Measurements from ENCODE around the gene EFNA5.

The EFNA5 gene

DNA sequence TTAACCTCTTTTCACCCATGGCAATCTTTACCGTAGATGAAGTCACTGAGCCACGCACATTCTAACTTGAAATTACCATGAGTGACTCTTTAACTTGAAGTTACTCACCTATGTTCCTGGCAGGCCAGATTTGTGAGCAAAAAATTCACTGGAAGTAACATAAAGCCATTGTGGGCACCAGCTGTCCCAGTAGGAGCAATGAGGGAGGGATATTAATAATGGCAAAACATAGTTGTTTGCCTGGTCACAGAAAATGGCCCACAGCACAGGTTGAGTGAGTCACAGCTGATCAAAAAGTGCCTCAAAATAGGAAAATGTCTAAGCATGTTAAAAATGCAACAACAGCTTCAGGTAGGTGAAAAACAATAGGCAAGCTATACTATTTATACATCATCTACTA lies 146.6 kb downstream of the EFNA5 start:
- DNase-seq (ENCODE audit: low spot score) = no peak
- in situ Hi-C loops (cut with MboI; ENCODE audit: low pct_unique_long_range_greater_than_20kb, low sequenced_read_pairs, unreplicated experiment) = no loop called here
- TF ChIP-seq, protein P1, sequence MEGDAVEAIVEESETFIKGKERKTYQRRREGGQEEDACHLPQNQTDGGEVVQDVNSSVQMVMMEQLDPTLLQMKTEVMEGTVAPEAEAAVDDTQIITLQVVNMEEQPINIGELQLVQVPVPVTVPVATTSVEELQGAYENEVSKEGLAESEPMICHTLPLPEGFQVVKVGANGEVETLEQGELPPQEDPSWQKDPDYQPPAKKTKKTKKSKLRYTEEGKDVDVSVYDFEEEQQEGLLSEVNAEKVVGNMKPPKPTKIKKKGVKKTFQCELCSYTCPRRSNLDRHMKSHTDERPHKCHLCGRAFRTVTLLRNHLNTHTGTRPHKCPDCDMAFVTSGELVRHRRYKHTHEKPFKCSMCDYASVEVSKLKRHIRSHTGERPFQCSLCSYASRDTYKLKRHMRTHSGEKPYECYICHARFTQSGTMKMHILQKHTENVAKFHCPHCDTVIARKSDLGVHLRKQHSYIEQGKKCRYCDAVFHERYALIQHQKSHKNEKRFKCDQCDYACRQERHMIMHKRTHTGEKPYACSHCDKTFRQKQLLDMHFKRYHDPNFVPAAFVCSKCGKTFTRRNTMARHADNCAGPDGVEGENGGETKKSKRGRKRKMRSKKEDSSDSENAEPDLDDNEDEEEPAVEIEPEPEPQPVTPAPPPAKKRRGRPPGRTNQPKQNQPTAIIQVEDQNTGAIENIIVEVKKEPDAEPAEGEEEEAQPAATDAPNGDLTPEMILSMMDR (IDR thresholded peaks at IDR 0.05; ENCODE audit: extremely low read depth, insufficient read depth, missing control alignments) = no peak

DNA sequence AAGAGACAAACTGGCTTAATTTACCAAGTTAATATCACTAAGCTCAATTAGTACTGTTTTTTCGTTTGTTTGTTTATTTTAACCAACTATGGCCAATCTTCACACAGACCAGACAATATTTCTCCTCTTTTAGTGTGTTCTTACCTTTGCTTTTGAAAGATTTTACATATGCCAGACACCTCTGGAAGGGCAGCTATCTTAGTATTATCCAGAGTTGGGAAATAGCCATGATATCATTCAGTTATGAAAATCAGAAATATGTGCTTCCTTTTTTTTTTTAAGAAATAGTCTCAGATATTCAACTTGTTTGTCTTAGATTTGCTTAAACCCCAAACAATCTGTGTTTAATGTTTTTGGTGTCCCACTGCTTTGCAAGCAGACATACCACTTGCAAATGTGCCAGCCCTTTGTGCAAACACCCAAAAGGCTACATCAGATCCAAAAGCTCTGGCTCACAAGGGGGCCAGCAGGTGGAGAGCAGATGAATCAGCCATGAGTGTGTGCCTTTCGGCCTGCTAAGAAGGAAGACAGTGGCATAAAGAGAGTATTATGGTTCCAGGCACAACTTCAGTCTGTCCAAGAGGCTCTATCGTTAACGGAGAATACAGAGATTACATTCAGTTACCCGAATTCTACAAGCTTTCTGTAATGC lies 147.6 kb downstream of the EFNA5 start:
- in situ Hi-C loops (cut with MboI; ENCODE audit: low pct_unique_long_range_greater_than_20kb, low sequenced_read_pairs, unreplicated experiment) = no loop called here
- DNase-seq (ENCODE audit: low spot score) = no peak
- TF ChIP-seq, protein P1 (IDR thresholded peaks at IDR 0.05; ENCODE audit: extremely low read depth, insufficient read depth, missing control alignments) = no peak

DNA sequence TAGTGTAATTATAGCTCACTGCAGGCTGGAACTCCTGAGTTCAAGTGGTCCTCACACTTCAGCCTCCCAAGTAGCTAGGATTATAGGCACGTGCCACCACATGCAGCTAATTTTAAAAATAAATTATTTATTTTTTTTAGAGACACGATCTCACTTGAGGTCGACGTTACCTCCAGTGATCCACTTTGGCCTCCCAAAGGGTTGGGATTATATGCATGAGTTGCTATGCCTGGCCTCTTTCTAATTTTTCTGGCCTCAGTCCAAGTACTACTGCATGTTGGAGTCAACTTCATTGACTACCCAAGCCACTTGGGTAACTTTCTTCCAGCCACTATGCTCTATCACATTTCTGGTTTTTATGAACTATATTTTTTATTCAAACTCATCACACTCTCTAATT lies 148.3 kb downstream of the EFNA5 start:
- TF ChIP-seq, protein P1 (IDR thresholded peaks at IDR 0.05; ENCODE audit: extremely low read depth, insufficient read depth, missing control alignments) = no peak
- in situ Hi-C loops (cut with MboI; ENCODE audit: low pct_unique_long_range_greater_than_20kb, low sequenced_read_pairs, unreplicated experiment) = no loop called here
- no peak for DNase-seq (ENCODE audit: low spot score)

DNA sequence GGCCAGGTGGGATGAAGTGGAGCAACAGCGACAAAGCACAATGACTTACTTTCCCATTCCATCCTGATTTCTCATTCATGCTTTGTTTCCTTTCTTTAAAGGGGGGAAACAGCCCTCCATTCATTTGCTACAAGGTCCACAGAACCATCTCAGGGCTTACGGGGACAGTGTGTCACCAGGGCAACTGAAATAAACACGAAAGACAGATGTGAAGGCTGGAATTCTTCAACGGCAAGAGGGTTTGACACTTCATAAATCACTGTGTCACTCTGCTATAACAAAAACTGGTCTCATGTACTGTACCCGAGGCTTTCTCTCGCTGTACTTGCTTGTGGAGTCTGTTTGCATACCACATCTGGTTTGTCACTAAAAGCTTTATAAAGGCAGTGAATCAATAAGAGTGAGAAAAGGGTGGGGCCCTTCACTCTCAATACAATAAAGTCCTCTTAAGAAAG lies 150.8 kb downstream of the EFNA5 start:
- in situ Hi-C loops (cut with MboI; ENCODE audit: low pct_unique_long_range_greater_than_20kb, low sequenced_read_pairs, unreplicated experiment) = no loop called here
- TF ChIP-seq, protein P1 (IDR thresholded peaks at IDR 0.05; ENCODE audit: extremely low read depth, insufficient read depth, missing control alignments) = no peak

DNA sequence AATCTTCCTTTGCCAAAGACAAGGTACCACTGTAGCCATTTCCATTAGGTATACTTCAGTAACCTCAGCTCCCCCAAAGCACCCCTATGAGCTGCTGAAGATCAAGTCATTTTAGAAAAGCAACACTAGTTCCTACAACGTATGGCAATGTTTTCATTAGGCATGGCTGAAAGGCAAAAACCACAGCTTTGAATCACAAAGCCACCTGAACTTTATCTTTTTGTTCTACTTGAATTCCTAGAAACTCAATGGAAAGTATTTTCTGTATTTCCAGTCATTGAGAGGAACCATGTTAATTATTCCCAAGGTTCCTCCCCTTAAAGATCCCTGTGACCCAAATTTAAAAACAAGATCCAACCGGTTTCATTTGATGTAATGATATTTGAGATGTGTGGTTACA lies 152.1 kb downstream of the EFNA5 start:
- in situ Hi-C loops (cut with MboI; ENCODE audit: low pct_unique_long_range_greater_than_20kb, low sequenced_read_pairs, unreplicated experiment) = no loop called here
- DNase-seq (ENCODE audit: low spot score) = no peak
- TF ChIP-seq, protein P1 (IDR thresholded peaks at IDR 0.05; ENCODE audit: extremely low read depth, insufficient read depth, missing control alignments) = no peak

More for the DNA sequence above, 150.8 kb downstream of the EFNA5 start:
- no peak for DNase-seq (ENCODE audit: low spot score)

DNA sequence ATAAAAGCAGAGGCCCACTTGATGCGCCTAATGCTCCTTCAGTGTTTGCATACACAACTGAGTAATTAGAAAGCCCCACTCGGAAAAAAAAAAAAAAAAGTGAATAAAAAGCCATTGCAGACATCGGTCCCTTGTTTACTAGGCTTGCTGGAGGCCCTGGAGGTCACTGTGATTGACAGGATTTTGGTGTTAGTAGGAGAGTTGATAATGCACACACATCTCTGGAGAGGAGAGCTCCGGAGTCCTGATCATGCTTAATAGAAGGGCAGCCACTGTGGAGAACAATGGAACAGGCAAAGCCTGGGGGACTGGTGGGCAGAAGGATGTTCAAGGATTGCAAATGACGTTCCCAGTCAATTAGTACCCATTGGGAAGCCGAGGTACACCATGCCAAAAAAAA lies 152.5 kb downstream of the EFNA5 start:
- in situ Hi-C loops (cut with MboI; ENCODE audit: low pct_unique_long_range_greater_than_20kb, low sequenced_read_pairs, unreplicated experiment) = no loop called here
- TF ChIP-seq, protein P1 (IDR thresholded peaks at IDR 0.05; ENCODE audit: extremely low read depth, insufficient read depth, missing control alignments) = no peak
- no peak for DNase-seq (ENCODE audit: low spot score)
